GM12875 (cell line): ENCODE results near the gene GAD1.

Source experiments
- H3K4me3 ChIP-seq: one replicate; pipeline ENCODE4 v1.5.1; 2011; ENCODE audit warnings: low read depth, low read length, control low read depth
- CTCF ChIP-seq: IDR thresholded peaks from 2 replicates; pipeline ENCODE4 v1.5.1; 2011; ENCODE audit warnings: low read depth, mild to moderate bottlenecking, control low read depth, inconsistent platforms, low read length, moderate library complexity, borderline replicate concordance; ENCODE audit not compliant: insufficient read depth

Gene GAD1

GRCh38 chr2:170829036-170829435 is 12.3 kb downstream of the GAD1 start:
- H3K4me3 ChIP-seq = no peak overlapping the region
- TF ChIP-seq CTCF = no peak

- no peak overlapping the region for H3K4me3 ChIP-seq
- no peak for TF ChIP-seq CTCF
Observed at GRCh38 chr2:170830166-170830565, 13.5 kb downstream of the GAD1 start.

- TF ChIP-seq CTCF = no peak
- H3K4me3 ChIP-seq = no peak overlapping the region
Observed at GRCh38 chr2:170831115-170831514, 14.4 kb downstream of the GAD1 start.

GRCh38 chr2:170836027-170836426 is 19.3 kb downstream of the GAD1 start:
- no peak for TF ChIP-seq CTCF
- H3K4me3 ChIP-seq = no peak overlapping the region

GRCh38 chr2:170840717-170841210 is 24.1 kb downstream of the GAD1 start:
- no peak overlapping the region for H3K4me3 ChIP-seq
- TF ChIP-seq CTCF = no peak

- no peak overlapping the region for H3K4me3 ChIP-seq
- no peak for TF ChIP-seq CTCF
Observed at GRCh38 chr2:170842785-170843184, 26.1 kb downstream of the GAD1 start.

- H3K4me3 ChIP-seq = no peak overlapping the region
- no peak for TF ChIP-seq CTCF
Observed at GRCh38 chr2:170843656-170844055, 27.0 kb downstream of the GAD1 start.
